ENCODE data around the gene PDSS1. TPM values are rescaled to one million over a fixed set of nuclear protein-coding genes. Genes with fewer than 3 reads are reported as not detected.
"Not testable (repeated sequence)": the region's sequence is repeated elsewhere in the genome, so short reads cannot be mapped to it uniquely, and the experiment has no call there.

The PDSS1 gene
- polyA plus RNA-seq (2012; ENCODE audit: low read depth, missing spikeins): 12.6 TPM

- FAIRE-seq (peak; percentile 87), DNase-seq (ENCODE audit: insufficient read length, low spot score) (peak; percentile 74)
- no peak; the same call in 1 of the 2 replicates for TF ChIP-seq POLR2A (IDR thresholded peaks at IDR 0.05; ENCODE audit: low read depth, low read length)
- peak; percentile 37; the same call in 1 of the 2 replicates for TF ChIP-seq POU2F2 (IDR thresholded peaks at IDR 0.05; ENCODE audit: low read depth, low read length)
- TF ChIP-seq TAF1 (IDR thresholded peaks at IDR 0.05; ENCODE audit: low read depth, low read length): peak; percentile 54
- no peak for TF ChIP-seq SPI1 (IDR thresholded peaks at IDR 0.05; ENCODE audit: low read depth, low read length)
- TF ChIP-seq POLR2AphosphoS5 (IDR thresholded peaks at IDR 0.05; ENCODE audit: low read depth, low read length): peak; percentile 88
- no peak for TF ChIP-seq PAX5 (IDR thresholded peaks at IDR 0.05; ENCODE audit: insufficient read depth, low read length, severe bottlenecking)
Measured at GRCh38 chr10:26697163-26697921, at the start of gene PDSS1. TSS of gene PDSS1 (plus strand) at chr10:26697701. CDS start at chr10:26697712, 11 bp downstream.

- not testable (repeated sequence) for DNase-seq (ENCODE audit: insufficient read length, low spot score); FAIRE-seq
Measured at GRCh38 chr10:26648245-26648636, 49.3 kb upstream of the PDSS1 start.

GRCh38 chr10:26650406-26650805 lies 47.1 kb upstream of the PDSS1 start:
- peak; percentile 65 for TF ChIP-seq SPI1 (IDR thresholded peaks at IDR 0.05; ENCODE audit: low read depth, low read length)
- no peak for TF ChIP-seq TAF1 (IDR thresholded peaks at IDR 0.05; ENCODE audit: low read depth, low read length)
- FAIRE-seq (no peak), DNase-seq (ENCODE audit: insufficient read length, low spot score) (no peak)

GRCh38 chr10:26651476-26651875 lies 46.0 kb upstream of the PDSS1 start:
- DNase-seq (ENCODE audit: insufficient read length, low spot score): not testable (repeated sequence)

GRCh38 chr10:26653004-26653403 lies 44.5 kb upstream of the PDSS1 start:
- DNase-seq (ENCODE audit: insufficient read length, low spot score) (no peak), FAIRE-seq (no peak)
- TF ChIP-seq TAF1 (IDR thresholded peaks at IDR 0.05; ENCODE audit: low read depth, low read length): no peak
- no peak for TF ChIP-seq POLR2A (IDR thresholded peaks at IDR 0.05; ENCODE audit: low read depth, low read length)
- no peak for TF ChIP-seq PAX5 (IDR thresholded peaks at IDR 0.05; ENCODE audit: insufficient read depth, low read length, severe bottlenecking)
- no peak for TF ChIP-seq POU2F2 (IDR thresholded peaks at IDR 0.05; ENCODE audit: low read depth, low read length)
- no peak for TF ChIP-seq SPI1 (IDR thresholded peaks at IDR 0.05; ENCODE audit: low read depth, low read length)
- no peak for TF ChIP-seq POLR2AphosphoS5 (IDR thresholded peaks at IDR 0.05; ENCODE audit: low read depth, low read length)

More at GRCh38 chr10:26651476-26651875, 46.0 kb upstream of the PDSS1 start:
- not testable (repeated sequence) for FAIRE-seq

- TF ChIP-seq PAX5 (IDR thresholded peaks at IDR 0.05; ENCODE audit: insufficient read depth, low read length, severe bottlenecking): no peak
- no peak for TF ChIP-seq POLR2AphosphoS5 (IDR thresholded peaks at IDR 0.05; ENCODE audit: low read depth, low read length)
- TF ChIP-seq POU2F2 (IDR thresholded peaks at IDR 0.05; ENCODE audit: low read depth, low read length): no peak
- FAIRE-seq: no peak
- DNase-seq (ENCODE audit: insufficient read length, low spot score): no peak
Measured at GRCh38 chr10:26655746-26656145, 41.8 kb upstream of the PDSS1 start.

- DNase-seq (ENCODE audit: insufficient read length, low spot score): no peak
- no peak for FAIRE-seq
- no peak for TF ChIP-seq TAF1 (IDR thresholded peaks at IDR 0.05; ENCODE audit: low read depth, low read length)
- TF ChIP-seq PAX5 (IDR thresholded peaks at IDR 0.05; ENCODE audit: insufficient read depth, low read length, severe bottlenecking): no peak
- TF ChIP-seq POLR2A (IDR thresholded peaks at IDR 0.05; ENCODE audit: low read depth, low read length): no peak
Measured at GRCh38 chr10:26662864-26663263, 34.6 kb upstream of the PDSS1 start.

GRCh38 chr10:26665080-26666048 lies 32.1 kb upstream of the PDSS1 start:
- TF ChIP-seq PAX5 (IDR thresholded peaks at IDR 0.05; ENCODE audit: insufficient read depth, low read length, severe bottlenecking) (no peak), POLR2AphosphoS5 (IDR thresholded peaks at IDR 0.05; ENCODE audit: low read depth, low read length) (no peak), POU2F2 (IDR thresholded peaks at IDR 0.05; ENCODE audit: low read depth, low read length) (no peak), POLR2A (IDR thresholded peaks at IDR 0.05; ENCODE audit: low read depth, low read length) (no peak), SPI1 (IDR thresholded peaks at IDR 0.05; ENCODE audit: low read depth, low read length) (no peak)
- FAIRE-seq (no peak), DNase-seq (ENCODE audit: insufficient read length, low spot score) (no peak)

GRCh38 chr10:26675873-26676257 lies 21.6 kb upstream of the PDSS1 start:
- FAIRE-seq: no peak
- no peak for TF ChIP-seq POLR2A (IDR thresholded peaks at IDR 0.05; ENCODE audit: low read depth, low read length)
- no peak for TF ChIP-seq POU2F2 (IDR thresholded peaks at IDR 0.05; ENCODE audit: low read depth, low read length)
- no peak for TF ChIP-seq PAX5 (IDR thresholded peaks at IDR 0.05; ENCODE audit: insufficient read depth, low read length, severe bottlenecking)
- TF ChIP-seq SPI1 (IDR thresholded peaks at IDR 0.05; ENCODE audit: low read depth, low read length): no peak
- no peak for TF ChIP-seq TAF1 (IDR thresholded peaks at IDR 0.05; ENCODE audit: low read depth, low read length)
- DNase-seq (ENCODE audit: insufficient read length, low spot score): no peak

GRCh38 chr10:26679588-26679987 lies 17.9 kb upstream of the PDSS1 start:
- FAIRE-seq (no peak), DNase-seq (ENCODE audit: insufficient read length, low spot score) (no peak)
- no peak for TF ChIP-seq POLR2A (IDR thresholded peaks at IDR 0.05; ENCODE audit: low read depth, low read length)
- TF ChIP-seq PAX5 (IDR thresholded peaks at IDR 0.05; ENCODE audit: insufficient read depth, low read length, severe bottlenecking): no peak
- TF ChIP-seq SPI1 (IDR thresholded peaks at IDR 0.05; ENCODE audit: low read depth, low read length): no peak
- TF ChIP-seq TAF1 (IDR thresholded peaks at IDR 0.05; ENCODE audit: low read depth, low read length): no peak
- TF ChIP-seq POLR2AphosphoS5 (IDR thresholded peaks at IDR 0.05; ENCODE audit: low read depth, low read length): no peak
- TF ChIP-seq POU2F2 (IDR thresholded peaks at IDR 0.05; ENCODE audit: low read depth, low read length): no peak

Measured in GM12891 (cell line).